IPS-15b (cell line): ENCODE measurements around the gene STAM2.
"Not testable (repeated sequence)": the region's sequence is repeated elsewhere in the genome, so short reads cannot be mapped to it uniquely, and the experiment has no call there.

Source experiments
- H3K27me3 ChIP-seq: one replicate; pipeline ENCODE4 v1.6.1; 2013; ENCODE audit warnings: low read length; ENCODE audit not compliant: control insufficient read depth, insufficient read depth
- H3K36me3 ChIP-seq: one replicate; pipeline ENCODE4 v1.6.1; 2013; ENCODE audit warnings: low read length; ENCODE audit not compliant: control insufficient read depth, insufficient read depth
- H3K4me1 ChIP-seq: one replicate; pipeline ENCODE4 v1.6.1; 2013; ENCODE audit warnings: mild to moderate bottlenecking, low read length; ENCODE audit not compliant: control insufficient read depth, insufficient read depth
- H3K4me3 ChIP-seq: one replicate; pipeline ENCODE4 v1.5.1; 2013; ENCODE audit warnings: low read depth, low read length
- H3K9ac ChIP-seq: one replicate; pipeline ENCODE4 v1.6.1; 2013; ENCODE audit warnings: low read depth, mild to moderate bottlenecking, low read length
- H3K9me3 ChIP-seq: one replicate; pipeline ENCODE4 v1.6.1; 2013; ENCODE audit warnings: mild to moderate bottlenecking, low read length; ENCODE audit not compliant: control insufficient read depth, insufficient read depth

The STAM2 gene

GRCh38 chr2:152167470-152167869 lies 8.1 kb downstream of the STAM2 start:
- not testable (repeated sequence) for H3K4me1 ChIP-seq, H3K9ac ChIP-seq, H3K9me3 ChIP-seq, H3K36me3 ChIP-seq, H3K27me3 ChIP-seq, H3K4me3 ChIP-seq

- Histone ChIP-seq H3K9me3 (no peaks in the 10 kb centered on the region), H3K4me3 (no peak overlapping the region), H3K9ac (no peak overlapping the region), H3K4me1 (no peaks in the 10 kb centered on the region), H3K27me3 (no peaks in the 10 kb centered on the region), H3K36me3 (no peaks in the 10 kb centered on the region)
Observed at GRCh38 chr2:152167065-152167464, 8.5 kb downstream of the STAM2 start.

GRCh38 chr2:152166633-152167032 lies 8.9 kb downstream of the STAM2 start:
- no peaks in the 10 kb centered on the region for H3K36me3 ChIP-seq
- no peaks in the 10 kb centered on the region for H3K4me1 ChIP-seq
- no peak overlapping the region for H3K4me3 ChIP-seq
- H3K27me3 ChIP-seq = no peaks in the 10 kb centered on the region
- H3K9me3 ChIP-seq = no peaks in the 10 kb centered on the region
- H3K9ac ChIP-seq = no peak overlapping the region

GRCh38 chr2:152165780-152166179 lies 9.8 kb downstream of the STAM2 start:
- Histone ChIP-seq H3K36me3 (no peaks in the 10 kb centered on the region), H3K4me1 (no peaks in the 10 kb centered on the region), H3K9me3 (no peaks in the 10 kb centered on the region), H3K9ac (no peak overlapping the region), H3K27me3 (no peaks in the 10 kb centered on the region), H3K4me3 (no peak overlapping the region)

- no peaks in the 10 kb centered on the region for H3K27me3 ChIP-seq
Observed at GRCh38 chr2:152165306-152165705, 10.3 kb downstream of the STAM2 start.

GRCh38 chr2:152163669-152164068 lies 11.9 kb downstream of the STAM2 start:
- not testable (repeated sequence) for H3K27me3 ChIP-seq, H3K9ac ChIP-seq, H3K9me3 ChIP-seq, H3K4me1 ChIP-seq, H3K4me3 ChIP-seq, H3K36me3 ChIP-seq

More at GRCh38 chr2:152165306-152165705, 10.3 kb downstream of the STAM2 start:
- no peaks in the 10 kb centered on the region for H3K9me3 ChIP-seq
- no peak overlapping the region for H3K9ac ChIP-seq
- no peaks in the 10 kb centered on the region for H3K4me1 ChIP-seq
- H3K4me3 ChIP-seq = no peak overlapping the region
- H3K36me3 ChIP-seq = no peaks in the 10 kb centered on the region

- no peak overlapping the region for H3K4me3 ChIP-seq
- H3K9ac ChIP-seq = no peak overlapping the region
Observed at GRCh38 chr2:152162141-152162540, 13.4 kb downstream of the STAM2 start.

GRCh38 chr2:152161598-152161997 lies 14.0 kb downstream of the STAM2 start:
- Histone ChIP-seq H3K9me3 (no peaks in the 10 kb centered on the region), H3K36me3 (no peaks in the 10 kb centered on the region), H3K9ac (no peak overlapping the region), H3K4me1 (no peaks in the 10 kb centered on the region), H3K4me3 (no peak overlapping the region), H3K27me3 (no peaks in the 10 kb centered on the region)

More at GRCh38 chr2:152162141-152162540, 13.4 kb downstream of the STAM2 start:
- no peaks in the 10 kb centered on the region for H3K4me1 ChIP-seq
- no peaks in the 10 kb centered on the region for H3K27me3 ChIP-seq
- no peaks in the 10 kb centered on the region for H3K36me3 ChIP-seq
- H3K9me3 ChIP-seq = no peaks in the 10 kb centered on the region

- not testable (repeated sequence) for H3K9ac ChIP-seq, H3K9me3 ChIP-seq, H3K4me1 ChIP-seq, H3K36me3 ChIP-seq, H3K27me3 ChIP-seq, H3K4me3 ChIP-seq
Observed at GRCh38 chr2:152160378-152160777, 15.2 kb downstream of the STAM2 start.

- Histone ChIP-seq H3K4me3 (no peak overlapping the region), H3K9me3 (no peaks in the 10 kb centered on the region), H3K9ac (no peak overlapping the region), H3K27me3 (no peaks in the 10 kb centered on the region), H3K4me1 (peaks cover 4% of the 10 kb centered on the region), H3K36me3 (no peaks in the 10 kb centered on the region)
Observed at GRCh38 chr2:152157253-152157652, 18.3 kb downstream of the STAM2 start.

GRCh38 chr2:152155209-152155608 lies 20.4 kb downstream of the STAM2 start:
- Histone ChIP-seq H3K36me3 (no peaks in the 10 kb centered on the region), H3K9me3 (no peaks in the 10 kb centered on the region), H3K27me3 (no peaks in the 10 kb centered on the region), H3K9ac (no peak overlapping the region), H3K4me1 (peaks cover 4% of the 10 kb centered on the region), H3K4me3 (no peak overlapping the region)

- H3K9ac ChIP-seq = no peak overlapping the region
- no peak overlapping the region for H3K4me3 ChIP-seq
- no peaks in the 10 kb centered on the region for H3K36me3 ChIP-seq
- peaks cover 4% of the 10 kb centered on the region for H3K4me1 ChIP-seq
- no peaks in the 10 kb centered on the region for H3K27me3 ChIP-seq
- no peaks in the 10 kb centered on the region for H3K9me3 ChIP-seq
Observed at GRCh38 chr2:152154462-152154861, 21.1 kb downstream of the STAM2 start.
